LHCN-M2 (cell line): ENCODE measurements around the gene DERL3. TPM values are rescaled to one million over a fixed set of nuclear protein-coding genes. Genes with fewer than 3 reads are reported as not detected.
A peak's percentile ranks its signal among the peaks of the same experiment; 100 is the strongest.

Source experiments
- DNase-seq: peaks from one replicate; pipeline ENCODE4 v3.0.0-alpha.2; 2012; ENCODE audit warnings: low read depth
- total RNA-seq: library from RNA; depleted of rRNA; stranded (reverse); fragments of >200 nt; gene quantifications from 2 replicates; pipeline ENCODE4 v1.2.3, GENCODE V29; 2014

The DERL3 gene
- total RNA-seq, 1 experiment from 2014 or later, result 0.23 TPM

DNA sequence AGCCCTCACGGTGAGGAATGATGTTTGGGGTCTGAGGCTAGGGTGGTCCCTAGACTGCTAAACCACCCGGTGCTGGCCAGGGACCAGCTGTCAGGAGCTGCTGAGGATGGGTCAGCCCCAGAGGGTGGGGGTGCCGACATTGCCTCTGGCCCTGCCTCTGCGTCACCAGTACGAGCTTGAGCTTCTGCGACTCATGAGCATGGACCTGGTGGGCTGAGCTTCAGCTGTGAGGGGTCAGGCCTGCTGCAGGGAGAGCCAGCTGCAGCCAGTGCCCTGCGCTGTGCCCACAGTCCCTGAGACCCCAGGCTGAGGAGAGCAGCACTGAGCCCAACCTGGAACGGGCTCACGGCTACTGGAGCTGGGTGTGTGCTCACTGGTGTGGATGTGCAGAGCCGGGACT is 7.0 kb downstream of the DERL3 start:
- no peak for DNase-seq

DNA sequence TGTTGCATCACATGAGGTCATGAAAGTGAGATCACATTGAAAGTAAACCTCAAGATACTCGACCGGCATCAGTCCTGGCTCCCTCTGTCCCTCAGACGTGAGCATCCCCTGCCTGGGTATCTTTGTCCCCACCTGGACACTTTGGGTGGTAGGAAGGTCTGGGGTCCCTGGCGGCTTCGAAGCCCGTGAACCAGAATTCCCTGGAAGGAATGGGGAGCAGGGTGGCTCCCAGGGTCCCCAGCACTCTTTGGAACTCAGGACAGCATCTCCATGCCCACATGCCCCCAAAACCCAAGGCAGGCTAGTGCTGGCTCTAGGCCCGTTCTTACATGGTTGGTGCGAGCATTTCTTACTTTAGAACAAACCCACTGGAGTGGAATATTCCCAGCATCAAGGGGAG is 7.5 kb downstream of the DERL3 start:
- no peak for DNase-seq

GRCh38 chr22:23829845-23830372 is 8.9 kb downstream of the DERL3 start:
- peak; percentile 63 for DNase-seq

- DNase-seq, result no peak
Measured at GRCh38 chr22:23828800-23829680, 9.8 kb downstream of the DERL3 start.

DNA sequence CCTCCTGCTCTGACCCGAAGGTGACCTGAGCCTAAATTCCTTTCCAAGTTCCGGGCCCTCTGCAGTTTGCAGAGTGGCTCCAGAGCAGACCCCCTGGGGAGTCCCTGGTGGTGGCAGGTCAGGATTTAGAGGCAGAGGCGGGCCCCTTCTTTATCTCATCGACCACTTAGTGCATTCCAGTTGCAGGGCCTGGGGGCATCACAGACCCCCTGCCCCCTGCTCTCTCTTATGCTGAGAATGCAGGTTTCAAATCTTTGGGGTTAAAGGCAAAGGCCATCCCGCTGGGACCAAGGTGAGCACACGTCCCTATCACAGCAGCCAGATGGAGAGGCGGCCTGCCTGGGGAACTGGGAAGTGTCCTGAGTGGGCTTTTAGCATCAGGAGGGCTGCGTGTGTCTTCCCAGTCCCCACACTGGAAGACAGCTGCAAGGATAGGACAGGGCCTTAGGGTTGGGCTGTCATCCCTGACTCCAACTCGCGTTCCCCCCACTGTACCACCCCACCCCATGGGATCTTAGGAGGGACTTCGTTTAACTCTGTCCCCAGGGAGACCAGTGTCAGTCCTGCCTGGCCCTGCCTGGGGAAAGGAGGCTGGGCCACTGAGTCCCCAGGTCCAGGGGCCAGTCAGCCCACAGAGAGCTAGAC is 11.3 kb downstream of the DERL3 start:
- DNase-seq, result no peak

DNA sequence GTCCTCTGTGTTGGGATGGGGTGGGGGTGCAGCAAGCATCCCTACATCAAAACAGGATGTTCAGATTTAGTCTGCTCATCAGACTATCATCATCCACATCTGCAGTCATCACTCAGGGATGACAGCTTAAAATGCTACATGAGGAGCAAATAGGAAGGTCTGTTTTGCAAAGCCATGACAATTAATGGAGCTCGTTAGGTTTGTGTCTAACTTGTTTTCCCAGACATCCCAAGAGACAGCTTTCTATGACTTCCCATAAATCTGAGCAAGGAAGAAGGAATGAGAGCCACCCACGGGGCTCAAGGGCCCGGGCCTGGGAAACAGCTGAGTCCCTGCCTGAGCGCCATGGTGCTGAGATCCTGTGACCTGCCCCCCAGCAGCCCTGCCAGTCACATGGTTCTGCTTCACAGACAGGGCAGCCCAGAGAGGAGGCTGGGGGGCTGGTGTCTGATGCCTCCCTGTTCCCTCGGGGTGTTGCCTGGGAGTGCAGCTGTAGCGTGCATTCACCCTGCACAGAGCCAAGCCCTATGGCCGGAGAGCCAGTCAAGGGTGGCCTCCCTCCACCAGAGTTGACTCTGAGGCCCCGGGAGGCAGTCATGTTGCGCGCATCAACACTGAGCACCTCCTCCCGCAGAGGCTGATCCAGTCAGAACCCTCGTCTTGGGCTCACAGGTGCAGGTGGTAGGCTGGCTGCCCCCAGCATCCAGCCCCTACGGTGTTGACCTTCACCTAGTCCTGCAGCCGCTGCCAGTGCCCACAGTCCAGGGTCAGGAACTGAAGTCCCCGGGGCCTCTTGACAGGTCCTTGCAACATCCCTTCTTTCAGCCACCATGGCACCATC is 12.1 kb downstream of the DERL3 start:
- DNase-seq, result peak; percentile 73

GRCh38 chr22:23825246-23825905 is 13.4 kb downstream of the DERL3 start:
- no peak for DNase-seq

GRCh38 chr22:23824476-23825245 is 14.1 kb downstream of the DERL3 start:
- DNase-seq, result no peak

DNA sequence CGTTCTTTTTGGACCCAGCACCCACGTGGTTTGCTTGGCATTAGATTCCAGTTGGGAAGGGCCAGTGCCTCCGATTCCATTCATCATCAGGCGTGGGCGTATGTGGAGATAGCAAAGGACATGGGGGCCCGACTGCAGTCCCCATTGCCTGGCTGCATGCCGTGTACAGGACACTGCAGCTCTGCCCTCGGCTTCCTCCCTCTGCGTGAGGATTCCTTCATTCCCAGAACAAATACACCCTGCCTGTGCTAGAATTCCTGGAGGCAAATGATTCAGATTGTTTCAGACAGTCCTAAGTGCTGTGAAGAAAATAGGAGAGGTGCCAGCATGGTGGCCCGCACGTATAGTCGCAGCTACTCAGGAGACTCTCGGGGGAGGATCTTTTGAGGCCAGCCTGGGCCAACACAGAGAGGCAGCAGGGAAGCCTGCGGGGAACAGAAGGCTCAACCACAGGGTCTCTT is 15.4 kb downstream of the DERL3 start:
- no peak for DNase-seq

DNA sequence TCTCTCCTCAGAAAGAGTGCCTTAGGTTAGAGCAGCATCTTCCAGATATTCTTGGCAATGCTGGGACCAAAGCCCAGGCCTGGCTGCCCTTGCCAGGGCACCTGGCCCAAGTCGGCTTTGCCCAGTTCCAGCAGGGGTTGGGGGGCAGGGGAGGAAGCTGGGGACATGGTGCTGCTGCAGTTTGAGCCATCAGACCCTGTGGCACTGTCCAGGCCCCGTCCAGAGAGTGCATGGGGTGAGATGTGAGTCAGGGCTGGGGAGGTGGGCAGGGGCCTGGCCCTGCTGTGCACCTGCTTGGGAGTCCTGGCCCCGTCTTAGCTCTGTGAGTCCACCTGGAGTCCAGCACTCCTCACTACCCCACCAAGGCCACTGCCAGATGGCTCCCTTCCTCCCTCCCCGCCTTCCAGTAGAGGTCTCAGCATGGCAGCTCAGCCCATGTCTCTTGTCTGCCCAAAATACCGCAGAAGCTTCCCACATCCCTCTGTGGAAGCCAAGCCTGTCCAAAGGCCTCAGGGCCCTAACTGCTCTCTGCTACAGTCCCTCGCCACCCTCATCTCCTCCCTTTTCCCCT is 16.6 kb downstream of the DERL3 start:
- DNase-seq, result no peak

DNA sequence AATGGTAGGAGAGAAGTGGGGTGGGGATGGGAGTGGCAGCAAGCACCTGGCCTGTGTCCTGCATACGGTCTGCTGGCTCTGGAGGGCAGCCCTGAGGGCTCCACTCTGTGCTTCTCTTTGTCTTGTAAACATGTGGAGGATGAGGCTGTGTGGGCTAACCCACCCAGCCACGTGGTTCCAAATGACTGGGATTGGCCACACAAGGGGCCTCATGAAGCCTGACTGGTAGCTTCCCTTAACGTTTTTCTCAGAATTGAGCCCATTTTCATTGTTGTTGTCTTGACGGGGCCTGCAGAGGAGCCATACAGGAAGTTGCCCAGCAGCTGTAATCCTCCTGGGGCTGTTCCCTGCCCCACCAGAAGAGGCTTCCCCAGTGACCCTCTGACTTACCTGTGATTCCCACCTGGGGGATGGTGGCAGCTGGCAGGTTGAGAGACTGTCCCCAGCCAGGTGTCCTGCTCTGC is 18.0 kb downstream of the DERL3 start:
- no peak for DNase-seq

DNA sequence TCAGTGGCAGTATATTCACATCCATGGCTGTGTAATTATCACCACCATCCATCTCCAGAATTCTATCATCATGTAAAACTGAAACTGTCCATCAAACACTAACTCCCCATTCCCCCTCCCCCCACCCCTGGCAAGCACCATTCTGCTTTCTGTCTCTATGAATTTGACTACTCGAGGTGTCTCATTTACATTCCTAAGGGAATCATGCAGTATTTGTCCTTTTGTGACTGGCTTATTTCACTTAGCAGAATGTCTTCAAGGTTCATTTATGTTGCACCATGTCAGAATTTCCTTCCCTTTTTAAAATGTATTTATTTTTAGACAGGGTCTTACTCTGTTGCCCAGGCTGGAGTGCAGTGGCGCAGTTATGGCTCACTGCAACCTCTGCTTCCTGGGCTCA is 20.3 kb downstream of the DERL3 start:
- no peak for DNase-seq

GRCh38 chr22:23817146-23817545 is 21.7 kb downstream of the DERL3 start:
- no peak for DNase-seq

- DNase-seq, result no peak
Measured at GRCh38 chr22:23816156-23816976, 22.4 kb downstream of the DERL3 start.

GRCh38 chr22:23815541-23816155 is 23.2 kb downstream of the DERL3 start:
- DNase-seq, result no peak

- no peak for DNase-seq
Measured at GRCh38 chr22:23812378-23812777, 26.4 kb downstream of the DERL3 start.

DNA sequence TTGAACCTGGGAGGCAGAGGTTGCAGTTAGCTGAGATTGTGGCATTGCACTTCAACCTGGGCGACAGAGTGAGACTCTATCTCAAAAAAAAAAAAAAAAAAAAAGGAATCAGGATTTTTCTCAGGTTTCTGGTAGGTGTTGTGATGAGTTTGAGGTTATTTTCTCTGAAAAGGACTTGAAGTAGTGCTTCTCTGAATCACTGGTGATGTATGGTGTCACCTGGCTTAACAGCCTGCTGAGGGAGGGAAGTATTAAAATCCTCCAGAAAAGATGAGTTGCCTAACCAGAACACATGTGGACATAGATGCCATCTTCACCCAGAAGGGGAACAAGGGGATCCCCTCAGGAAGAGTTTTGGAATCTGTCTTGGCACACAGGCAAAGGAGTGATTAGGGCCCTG is 32.0 kb downstream of the DERL3 start:
- no peak for DNase-seq

DNA sequence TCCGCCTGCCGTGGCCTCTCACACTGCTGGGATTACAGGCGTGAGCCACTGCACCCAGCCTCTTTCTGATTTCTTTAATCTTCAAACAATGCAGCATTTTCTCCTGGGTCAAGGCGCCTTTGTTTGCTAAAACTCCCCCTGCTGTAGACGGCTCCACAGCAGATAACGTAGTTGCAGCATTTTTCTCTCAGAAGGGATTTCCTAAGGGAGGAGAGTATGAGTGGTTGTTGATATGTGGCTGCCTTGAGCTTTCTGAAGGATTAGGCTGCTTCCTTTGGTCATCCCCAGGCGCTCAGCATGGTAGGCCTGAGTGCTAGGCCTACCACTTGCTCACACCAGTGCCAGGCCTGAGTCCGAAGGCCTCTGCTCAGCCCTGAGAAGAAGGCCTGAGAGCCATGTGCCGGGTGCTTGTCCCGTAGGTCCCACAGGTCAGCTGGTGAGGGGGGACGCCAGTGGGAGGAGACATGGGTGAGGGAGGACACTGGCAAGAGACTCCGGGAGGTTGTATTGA is 34.0 kb downstream of the DERL3 start:
- no peak for DNase-seq
